ENCODE measurements around the gene DACT1.

GRCh38 chr14:58669556-58670200, 31.9 kb downstream of the DACT1 start:
- TF ChIP-seq ZNF768 (CRISPR knock-in tag; IDR thresholded peaks at IDR 0.05), result no peak
- no peak for TF ChIP-seq CREB1 (IDR thresholded peaks at IDR 0.05)
- TF ChIP-seq CREB1 (CRISPR knock-in tag; IDR thresholded peaks at IDR 0.05), result no peak
- no peak for TF ChIP-seq CTCF (CRISPR knock-in tag; IDR thresholded peaks at IDR 0.05)
- no peak for TF ChIP-seq CREB3 (CRISPR knock-in tag; IDR thresholded peaks at IDR 0.05)
- no peak for TF ChIP-seq ZNF574 (CRISPR knock-in tag; IDR thresholded peaks at IDR 0.05)
- TF ChIP-seq ZNF792 (CRISPR knock-in tag; IDR thresholded peaks at IDR 0.05), result no peak
- no peak for TF ChIP-seq DDIT3 (CRISPR knock-in tag; IDR thresholded peaks at IDR 0.05)
- no peak for TF ChIP-seq ZNF781 (CRISPR knock-in tag; IDR thresholded peaks at IDR 0.05; ENCODE audit: borderline replicate concordance, not compliant biosample characterization)

All from HepG2 (cell line).